ENCODE results near the gene PYGB. TPM values are rescaled to one million over a fixed set of nuclear protein-coding genes. Genes with fewer than 3 reads are reported as not detected.

The PYGB gene
- total RNA-seq, 1 donor from 2014 or later = 10.3 TPM

DNA sequence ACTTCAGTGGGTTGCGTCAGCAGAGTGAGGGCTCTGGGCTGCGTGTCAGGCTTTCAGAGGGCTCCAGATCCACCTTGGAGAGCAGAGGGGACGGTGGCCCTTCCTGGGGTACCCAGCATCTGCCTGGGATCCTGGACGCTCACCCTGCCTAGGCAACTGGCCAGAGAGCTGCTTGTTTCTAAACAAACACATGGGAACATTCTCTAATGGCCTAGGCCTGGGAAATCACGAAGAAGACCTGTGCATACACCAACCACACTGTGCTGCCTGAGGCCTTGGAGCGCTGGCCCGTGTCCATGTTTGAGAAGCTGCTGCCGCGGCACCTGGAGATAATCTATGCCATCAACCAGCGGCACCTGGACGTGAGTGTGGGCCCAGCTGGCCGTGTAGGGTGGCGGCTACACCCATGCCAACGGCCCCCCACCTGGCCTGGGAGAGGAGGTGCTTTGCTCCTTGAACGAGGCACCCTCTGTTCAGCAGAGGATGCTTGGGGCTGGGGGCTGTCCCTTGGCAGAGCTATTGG is 32.2 kb downstream of the PYGB start:
- ATAC-seq = peak; percentile 63

DNA sequence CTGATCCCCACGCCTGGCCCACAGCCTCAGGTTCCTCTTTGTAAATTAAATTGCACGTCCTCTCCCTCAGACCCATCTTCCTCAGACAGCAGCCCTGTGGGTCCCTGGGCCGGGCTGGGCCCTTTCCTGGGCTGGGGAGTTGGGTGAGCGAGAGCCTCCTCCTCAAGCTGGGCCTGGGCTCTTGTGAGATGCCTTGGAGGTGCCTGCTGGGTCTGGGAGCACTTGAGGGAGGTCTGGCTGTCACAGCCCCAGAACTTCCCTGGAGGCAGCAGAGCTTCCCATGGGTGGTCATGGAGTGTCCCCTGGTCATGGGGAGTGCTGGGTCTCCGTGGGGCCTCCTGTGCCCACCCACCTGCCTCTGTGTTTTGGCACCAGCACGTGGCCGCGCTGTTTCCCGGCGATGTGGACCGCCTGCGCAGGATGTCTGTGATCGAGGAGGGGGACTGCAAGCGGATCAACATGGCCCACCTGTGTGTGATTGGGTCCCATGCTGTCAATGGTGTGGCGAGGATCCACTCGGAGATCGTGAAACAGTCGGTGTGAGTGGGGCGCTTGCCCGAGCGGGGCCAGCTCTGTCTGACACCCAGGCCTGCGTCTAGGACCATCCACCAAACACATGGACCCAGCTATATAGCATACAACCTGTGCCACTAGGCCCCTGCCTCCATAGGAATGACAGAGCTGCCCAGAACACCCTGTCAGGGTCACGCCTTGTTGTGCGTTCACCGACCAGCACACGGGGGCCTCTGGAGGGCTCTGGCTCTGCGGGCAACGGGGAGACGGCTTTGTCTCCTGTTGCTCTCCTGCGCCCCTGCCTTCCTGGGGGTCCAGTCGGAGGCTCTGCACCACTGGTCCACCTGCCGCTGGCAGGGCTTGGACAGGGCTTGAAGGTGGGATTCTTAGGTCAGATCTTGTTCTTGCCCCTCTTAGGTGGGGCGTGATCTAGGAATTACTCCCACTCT is 33.0 kb downstream of the PYGB start:
- DNase-seq (ENCODE audit: low spot score) = peak; percentile 33
- no peak for ATAC-seq

More for the DNA sequence above, 32.2 kb downstream of the PYGB start:
- peak; percentile 52 for DNase-seq (ENCODE audit: low spot score)

DNA sequence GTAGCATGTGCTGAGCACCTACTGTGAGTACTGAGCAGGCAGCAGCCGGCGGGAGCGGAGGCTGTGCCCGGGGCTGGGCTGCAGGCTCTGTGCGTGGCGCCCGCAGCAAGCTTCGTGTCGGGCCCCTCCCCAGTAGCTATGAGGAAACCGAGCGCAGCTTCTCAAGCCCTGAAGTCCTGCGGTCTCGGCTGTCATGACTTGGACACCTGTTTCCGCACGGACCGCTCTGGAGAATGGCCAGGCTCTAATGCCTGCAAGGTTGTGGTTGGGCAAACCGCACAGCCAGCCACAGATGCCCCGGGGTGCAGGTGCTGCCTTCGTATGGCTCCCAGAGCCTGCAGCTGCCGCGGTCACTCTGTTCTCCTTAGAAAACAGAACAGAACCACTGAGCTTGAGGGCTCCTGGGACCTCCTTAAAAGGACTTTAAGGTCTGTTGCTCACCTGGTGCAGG is 33.7 kb downstream of the PYGB start:
- DNase-seq (ENCODE audit: low spot score) (peak; percentile 35), ATAC-seq (no peak)

DNA sequence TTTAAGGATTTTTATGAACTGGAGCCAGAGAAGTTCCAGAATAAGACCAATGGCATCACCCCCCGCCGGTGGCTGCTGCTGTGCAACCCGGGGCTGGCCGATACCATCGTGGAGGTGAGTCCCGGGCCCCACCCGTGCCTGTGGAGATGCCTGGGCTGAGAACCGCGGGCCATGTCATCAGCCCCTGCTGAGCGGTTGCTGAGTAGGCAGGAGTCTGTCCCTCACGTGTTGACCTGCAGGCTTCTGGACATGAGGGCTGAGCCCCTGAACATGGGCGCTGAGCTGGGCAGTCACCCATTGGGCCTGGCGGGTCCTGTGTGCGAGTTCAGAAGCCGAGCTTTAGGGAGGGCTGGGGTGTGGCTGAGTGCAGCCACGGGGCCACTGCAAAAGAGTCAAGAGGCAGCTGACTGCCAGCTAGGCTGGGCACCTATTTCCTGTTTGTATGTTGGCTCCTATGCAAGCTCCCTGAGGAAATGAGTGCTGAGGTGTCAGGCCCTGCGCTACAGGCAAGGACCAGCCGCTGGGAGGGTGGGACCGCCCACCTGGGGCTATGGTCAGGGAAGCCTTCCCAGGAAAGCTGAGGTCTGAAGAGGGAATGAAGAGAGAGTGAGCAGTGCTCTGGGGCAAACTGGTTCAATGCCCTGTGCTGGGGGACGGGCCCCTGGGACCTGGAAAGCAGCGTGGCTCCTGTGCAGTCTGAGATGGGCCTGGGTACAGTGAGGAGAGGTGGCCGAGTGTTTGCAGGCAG is 34.3 kb downstream of the PYGB start:
- no peak for ATAC-seq
- DNase-seq (ENCODE audit: low spot score) = peak; percentile 34

DNA sequence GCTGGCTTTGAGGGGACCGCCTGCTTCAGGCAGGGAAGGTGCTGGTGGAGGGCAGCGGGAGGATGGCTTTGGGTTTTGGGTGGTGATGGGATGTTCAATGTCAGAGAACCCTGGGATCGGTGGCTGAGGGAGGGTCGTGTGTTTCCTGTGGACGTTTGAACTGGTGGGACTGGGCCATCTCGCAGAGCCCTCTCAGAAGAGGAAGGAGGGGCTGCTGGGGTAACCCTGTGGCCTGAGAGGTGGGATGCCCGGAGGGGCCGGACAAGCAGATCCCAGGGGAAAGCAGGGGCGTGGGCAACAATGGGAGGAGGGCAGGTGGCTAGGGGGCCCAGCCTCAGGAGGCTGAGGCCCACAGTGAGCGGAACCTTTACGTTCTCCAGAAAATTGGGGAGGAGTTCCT is 34.9 kb downstream of the PYGB start:
- no peak for ATAC-seq
- peak; percentile 33 for DNase-seq (ENCODE audit: low spot score)

DNA sequence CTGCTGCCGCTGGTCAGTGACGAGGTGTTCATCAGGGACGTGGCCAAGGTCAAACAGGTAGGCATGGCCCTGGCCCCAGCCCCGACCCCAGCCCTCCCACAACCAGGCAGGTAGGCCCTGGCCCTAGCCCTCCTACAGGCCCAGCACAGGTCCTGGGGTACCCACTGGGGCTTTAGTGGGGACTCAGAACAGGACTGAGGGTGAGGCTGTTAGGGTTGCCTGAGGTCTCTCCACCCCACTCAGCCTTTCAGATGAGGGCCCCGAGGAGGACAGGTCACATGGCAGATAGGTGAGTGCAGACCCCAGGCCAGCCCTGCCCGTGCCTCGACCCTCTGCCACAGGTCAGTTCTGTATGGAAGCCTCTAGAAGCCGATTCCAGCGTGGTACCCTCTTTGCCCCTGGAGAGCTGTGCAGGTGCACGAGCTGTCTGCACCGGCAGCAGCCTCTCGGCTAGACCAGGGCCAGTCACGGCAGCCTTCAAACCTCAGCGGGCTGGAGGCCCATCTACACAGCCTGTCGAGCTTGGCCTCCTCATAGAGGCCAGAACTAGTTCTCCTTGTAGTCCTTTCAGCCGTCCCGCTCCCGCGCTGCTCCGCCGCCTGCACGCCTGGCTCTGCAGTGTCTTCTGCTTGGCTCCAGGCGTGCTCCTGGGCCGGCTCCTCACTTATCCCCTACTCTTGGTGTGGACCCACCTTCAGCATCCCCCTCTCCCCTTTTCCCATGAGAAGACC is 35.5 kb downstream of the PYGB start:
- no peak for ATAC-seq
- DNase-seq (ENCODE audit: low spot score) = peak; percentile 33

DNA sequence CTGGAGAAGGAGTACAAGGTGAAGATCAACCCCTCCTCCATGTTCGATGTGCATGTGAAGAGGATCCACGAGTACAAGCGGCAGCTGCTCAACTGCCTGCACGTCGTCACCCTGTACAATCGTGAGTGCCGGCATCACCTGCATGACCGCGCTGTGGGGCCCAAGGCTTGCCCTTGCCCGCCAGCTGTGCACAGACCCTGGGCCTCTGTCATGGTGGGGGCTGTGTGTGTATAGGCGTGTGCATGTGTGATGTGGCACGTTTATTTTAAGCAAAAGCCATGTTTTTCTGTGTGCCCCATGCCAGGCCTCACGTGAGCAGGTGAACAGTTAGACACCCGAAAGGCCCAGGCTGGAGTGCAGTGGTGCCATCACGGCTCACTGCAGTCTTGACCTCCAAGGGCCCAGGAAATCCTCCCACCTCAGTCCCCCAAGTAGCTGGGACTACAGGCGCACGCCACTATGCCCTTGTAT is 36.3 kb downstream of the PYGB start:
- ATAC-seq = no peak
- peak; percentile 33 for DNase-seq (ENCODE audit: low spot score)

DNA sequence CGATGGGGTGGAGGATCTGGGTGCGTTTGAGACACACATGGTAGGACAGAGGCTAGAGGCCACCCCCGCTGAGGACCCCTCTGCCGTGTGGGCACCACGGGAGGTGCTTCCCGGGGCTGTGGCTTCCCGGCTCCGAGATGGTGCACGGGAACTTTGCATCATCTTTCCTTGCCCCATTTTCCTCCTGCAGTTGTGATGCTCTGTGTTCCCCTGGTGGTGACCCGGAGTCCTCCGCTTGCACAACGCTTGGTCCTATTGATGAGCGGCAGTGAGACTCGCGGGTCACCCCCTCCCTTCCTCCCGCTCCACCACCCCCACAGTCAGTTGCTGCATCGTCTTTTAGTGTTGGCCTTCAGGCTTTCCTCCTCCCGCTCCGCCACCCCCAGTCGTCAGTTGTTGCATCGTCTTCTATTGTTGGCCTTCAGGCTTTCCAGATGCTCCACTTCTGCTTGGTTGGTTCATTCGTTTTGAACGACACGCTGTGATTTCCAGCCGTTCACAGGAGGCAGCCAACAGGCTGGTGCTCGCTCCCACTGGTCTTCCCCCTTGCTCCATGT is 37.3 kb downstream of the PYGB start:
- peak; percentile 27 for DNase-seq (ENCODE audit: low spot score)
- ATAC-seq = no peak

DNA sequence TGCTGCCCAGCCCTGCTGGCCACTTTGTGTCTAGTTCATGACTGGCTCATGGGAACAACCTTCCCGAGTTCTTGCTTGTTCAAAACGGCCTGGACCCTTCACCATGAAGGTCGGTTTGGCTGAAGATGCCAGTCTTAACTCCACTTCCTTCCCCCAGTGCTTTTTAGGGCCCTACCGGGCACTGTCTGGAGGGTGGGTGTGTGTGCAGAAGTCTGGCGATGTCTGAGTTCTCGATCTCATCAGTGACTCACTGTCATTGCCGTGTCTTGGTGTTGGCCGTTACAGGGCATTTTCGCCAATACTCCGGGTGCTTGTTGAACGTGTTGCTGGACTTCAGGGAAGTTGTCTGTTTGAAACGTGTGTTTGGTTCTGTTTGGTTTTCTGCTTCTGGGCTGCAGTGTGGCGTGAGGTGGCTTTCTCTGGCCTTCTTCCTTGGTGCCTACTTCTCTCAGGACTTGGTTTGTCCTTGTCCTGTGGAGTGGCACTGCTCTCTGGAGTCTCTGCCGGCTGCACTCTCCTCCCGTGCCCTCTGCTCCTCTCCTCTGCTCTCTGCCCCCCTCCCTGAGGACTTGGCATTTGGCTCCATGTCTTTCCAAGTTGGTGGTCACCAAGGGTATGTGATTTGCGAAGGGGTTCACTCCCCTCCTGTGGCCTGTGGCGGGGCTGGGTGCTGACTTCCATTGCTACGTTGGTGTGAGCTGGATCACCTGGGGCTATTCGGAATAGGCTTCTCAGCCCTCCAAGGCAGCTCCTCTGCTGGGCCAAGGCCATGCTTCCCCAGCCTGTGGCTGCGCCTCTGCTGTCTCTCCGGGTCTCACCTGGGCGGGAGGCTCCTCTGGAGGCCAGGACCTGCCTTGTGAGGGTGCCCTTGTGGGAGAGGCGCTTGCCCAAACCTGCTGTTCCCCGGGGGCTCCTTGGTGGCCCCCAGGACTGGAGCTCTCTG is 38.2 kb downstream of the PYGB start:
- ATAC-seq (no peak), DNase-seq (ENCODE audit: low spot score) (peak; percentile 33)

DNA sequence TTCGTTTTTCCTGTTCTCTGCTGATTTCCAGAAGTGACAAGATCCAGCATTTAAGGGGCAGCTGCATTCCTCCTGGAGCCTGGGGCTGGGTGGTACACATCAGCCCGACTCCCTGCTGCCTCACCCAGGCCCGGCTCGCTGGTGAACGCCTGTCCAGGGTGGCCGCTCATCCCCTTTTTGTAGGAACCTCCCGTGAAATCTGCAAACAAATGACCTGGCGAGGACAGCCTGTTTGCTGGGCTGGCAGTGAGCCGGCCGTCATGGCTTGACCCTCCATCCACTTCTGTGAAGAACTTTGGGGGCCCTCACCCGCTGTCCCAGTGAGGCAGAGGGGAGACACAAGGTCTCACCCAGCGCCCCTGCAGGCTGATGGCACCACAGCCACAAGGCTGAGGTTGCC is 39.0 kb downstream of the PYGB start:
- ATAC-seq (no peak), DNase-seq (ENCODE audit: low spot score) (peak; percentile 37)

DNA sequence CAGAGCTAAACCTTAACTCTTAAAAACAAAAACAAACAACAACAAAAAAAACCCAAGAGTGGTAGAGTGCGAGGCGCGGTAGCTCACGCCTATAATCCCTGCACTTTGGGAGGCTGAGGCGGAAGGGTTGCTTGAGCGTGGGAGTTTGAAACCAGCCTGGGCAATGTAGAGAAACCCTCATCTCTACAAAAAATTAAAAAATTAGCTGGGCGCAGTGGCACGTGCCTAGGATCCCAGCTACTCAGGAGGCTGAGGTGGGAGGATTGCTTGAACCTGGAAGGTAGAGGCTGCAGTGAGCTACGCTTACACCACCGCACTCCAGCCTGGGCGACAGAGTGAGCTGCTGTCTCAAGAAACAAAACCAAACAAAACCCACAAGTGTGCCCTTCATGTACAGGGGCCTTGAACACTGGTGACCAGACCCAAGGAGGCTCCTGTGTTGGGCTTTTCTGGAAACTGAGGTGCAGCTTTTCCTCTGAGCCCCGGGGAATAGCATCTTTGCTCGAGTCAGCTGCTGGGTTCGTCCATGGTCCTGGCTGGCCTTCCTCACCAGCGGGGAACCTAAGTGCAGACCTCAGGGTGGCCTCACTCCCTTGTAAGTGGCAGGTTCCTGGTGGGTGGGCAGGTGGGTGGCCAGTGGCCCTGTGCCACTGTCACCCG is 39.9 kb downstream of the PYGB start:
- ATAC-seq (no peak), DNase-seq (ENCODE audit: low spot score) (no peak)

DNA sequence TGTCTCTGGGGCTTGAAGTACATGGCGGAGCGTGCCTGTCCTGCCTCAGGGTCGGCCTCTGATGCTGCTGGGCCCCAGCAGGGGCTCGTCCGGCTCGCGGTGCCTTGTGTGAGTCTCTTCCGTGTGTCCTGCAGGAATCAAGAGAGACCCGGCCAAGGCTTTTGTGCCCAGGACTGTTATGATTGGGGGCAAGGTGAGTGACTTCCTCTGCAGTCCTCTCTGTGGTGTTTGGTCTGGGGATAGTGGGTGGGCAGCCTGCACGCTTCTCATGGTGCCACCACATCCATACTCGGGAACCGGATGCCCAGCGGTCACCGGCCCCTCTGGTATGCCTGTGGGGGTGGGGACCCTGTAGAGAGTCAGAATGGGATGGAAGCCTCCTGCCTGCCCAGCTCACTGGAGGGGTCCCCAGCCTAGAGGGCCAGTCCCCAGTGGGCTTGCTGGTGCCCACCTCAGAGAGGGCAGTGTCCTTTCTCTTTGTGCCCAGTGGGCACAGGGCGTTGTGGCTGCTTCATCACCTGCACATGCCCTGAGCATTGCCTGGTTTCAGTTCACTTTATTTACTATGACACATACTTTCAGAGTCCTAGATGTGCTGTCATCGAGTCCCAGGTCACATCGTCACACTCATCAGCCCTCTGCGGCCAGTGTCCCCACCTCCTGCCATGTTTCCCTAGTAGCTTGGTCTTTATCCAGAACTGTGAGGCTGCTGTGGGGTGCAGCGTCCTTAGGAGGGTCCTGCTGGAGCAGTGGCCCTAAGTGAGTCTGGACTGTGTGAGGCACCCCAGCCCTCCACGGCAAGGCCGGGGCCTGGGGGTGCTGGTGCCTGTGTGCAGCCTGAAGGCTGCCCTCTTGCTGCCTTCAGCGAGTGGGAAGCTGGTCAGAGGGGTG is 40.7 kb downstream of the PYGB start:
- DNase-seq (ENCODE audit: low spot score) (no peak), ATAC-seq (no peak)

DNA sequence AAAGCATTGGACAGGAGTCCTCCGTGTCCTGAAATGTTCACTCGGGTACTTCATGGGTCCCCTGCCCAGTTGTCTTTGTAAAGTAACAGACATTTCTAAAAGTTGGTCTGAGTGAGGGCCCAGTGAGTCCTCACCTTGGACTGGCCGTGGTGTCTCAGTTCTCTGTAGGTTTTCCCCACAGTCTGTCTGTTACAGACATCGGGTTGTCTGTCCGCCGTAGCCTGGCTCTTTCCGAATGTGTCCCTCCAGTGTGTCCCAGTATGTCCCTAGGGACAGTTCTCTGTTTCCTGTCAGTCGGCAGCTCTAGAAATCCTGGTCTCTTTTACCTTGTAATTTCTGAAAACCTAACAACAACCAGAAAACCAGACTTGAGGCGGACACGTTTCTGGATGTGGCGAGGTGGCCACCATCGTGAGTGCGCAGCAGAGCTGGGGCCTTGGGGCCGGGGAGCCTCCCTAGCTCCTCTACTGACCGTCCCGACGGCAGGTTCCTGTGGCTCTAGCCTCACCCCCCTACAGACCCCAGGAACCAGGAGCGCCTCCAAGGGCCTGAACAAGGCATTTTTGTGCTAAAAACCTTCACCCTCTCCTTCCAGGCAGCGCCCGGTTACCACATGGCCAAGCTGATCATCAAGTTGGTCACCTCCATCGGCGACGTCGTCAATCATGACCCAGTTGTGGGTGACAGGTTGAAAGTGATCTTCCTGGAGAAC is 42.2 kb downstream of the PYGB start:
- DNase-seq (ENCODE audit: low spot score) (no peak), ATAC-seq (no peak)

DNA sequence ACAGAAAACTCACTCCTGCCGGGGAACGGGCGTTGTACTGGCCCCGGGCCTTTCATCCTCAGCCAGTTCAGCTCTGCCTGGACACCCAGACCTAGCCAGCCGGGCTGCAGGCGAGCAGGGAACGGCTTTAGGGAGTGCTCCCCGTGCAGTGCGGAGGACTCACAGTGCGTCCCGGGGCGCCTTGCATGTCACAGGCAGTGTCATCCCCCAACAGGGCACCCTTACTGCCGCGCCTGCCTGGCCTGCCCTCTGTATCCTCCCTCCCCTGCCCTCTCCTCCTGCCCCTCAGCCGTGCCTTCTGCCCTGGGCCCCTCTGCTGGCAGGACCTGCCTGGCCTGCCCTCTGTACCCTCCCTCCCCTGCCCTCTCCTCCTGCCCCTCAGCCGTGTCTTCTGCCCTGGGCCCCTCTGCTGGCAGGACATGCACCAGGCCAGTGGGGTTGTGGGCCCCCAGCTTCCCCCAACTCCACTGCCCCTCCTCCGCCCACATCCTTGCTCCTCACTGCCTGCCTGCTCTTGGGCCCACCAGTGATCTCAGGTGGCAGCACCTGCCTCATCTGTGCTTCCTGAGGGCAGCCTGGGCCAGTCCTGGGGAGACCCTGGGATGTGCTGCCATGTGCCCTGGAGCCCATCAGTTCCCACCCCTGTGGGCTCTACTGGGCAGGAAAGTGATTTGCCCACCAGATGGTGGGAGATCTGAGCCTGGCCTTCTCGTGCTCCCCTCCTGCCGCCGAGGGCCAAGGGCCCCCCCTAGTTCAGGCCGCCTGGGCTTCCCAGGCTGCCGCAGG is 43.0 kb downstream of the PYGB start:
- DNase-seq (ENCODE audit: low spot score) (no peak), ATAC-seq (no peak)

DNA sequence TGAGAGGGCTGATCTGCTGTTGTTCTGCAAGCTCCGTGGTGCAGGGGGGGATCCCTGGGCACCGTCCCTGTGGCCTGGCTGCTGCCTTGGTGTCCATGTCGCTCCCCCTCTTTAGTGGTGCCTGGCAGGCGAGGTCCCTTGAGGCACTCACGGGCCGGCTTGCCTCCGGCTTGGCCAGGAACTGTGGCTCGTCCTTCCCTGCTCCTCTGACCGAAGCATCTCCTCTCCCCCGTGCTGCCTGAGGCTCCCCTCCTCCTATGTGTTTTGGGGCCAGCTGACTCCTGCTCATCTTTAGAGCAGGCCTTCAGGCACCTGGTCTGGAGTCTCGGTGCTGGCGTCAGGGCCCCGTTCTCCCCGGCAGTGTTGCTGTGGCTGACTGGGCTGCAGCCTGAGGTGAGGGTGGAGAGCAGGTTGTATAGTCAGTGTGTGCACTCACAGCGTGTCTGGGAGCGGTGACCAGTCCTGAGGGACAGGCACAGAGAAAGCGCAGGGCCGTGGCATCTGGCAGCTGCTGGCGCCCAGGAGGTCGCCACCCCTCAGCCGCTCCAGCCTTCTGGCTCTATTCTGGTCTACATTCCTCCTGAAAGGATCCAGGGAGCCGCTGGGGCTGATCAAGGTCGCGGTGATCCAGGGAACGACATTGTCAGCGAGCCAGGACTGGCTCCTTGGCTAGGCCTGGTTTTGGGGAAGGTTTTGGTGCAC is 43.7 kb downstream of the PYGB start:
- no peak for DNase-seq (ENCODE audit: low spot score)

More for the DNA sequence above, 43.7 kb downstream of the PYGB start:
- no peak for ATAC-seq

Data from left lobe of liver (tissue), 2 donors.